Measurements from ENCODE around the gene WWTR1.

GRCh38 chr3:149688122-149688757 is 30.4 kb upstream of the WWTR1 start:
- TF ChIP-seq GATA2 (IDR thresholded peaks at IDR 0.05; ENCODE audit: low read depth, low read length): no peak
- TF ChIP-seq GATA3 (IDR thresholded peaks at IDR 0.05; ENCODE audit: low read depth, low read length): no peak
